Neural cell (in vitro differentiated cells): Measurements from ENCODE around the gene PTPRC. TPM values are rescaled to one million over a fixed set of nuclear protein-coding genes. Genes with fewer than 3 reads are reported as not detected.

ENCODE experiments used
- H2AFZ ChIP-seq: fragments of 200-600, 300-800 bp; sonication (generic), shearing (Covaris generic); 2 replicates; pipeline ENCODE4 v1.6.0; 2014; ENCODE audit warnings: low read depth, mild to moderate bottlenecking, antibody characterized with exemption, low read length, moderate library complexity
- H3F3A ChIP-seq: fragments of 200-600 bp; shearing (Covaris generic); 2 replicates; pipeline ENCODE4 v1.6.1; 2016; ENCODE audit warnings: mild to moderate bottlenecking, moderate library complexity, mixed read lengths, antibody characterized with exemption, low read length; ENCODE audit not compliant: insufficient read depth, poor library complexity, severe bottlenecking
- H3K27ac ChIP-seq: fragments of 200-600, 300-800 bp; sonication (generic), shearing (Covaris generic); 2 replicates; pipeline ENCODE4 v1.5.1; 2014; ENCODE audit warnings: mild to moderate bottlenecking, low read length, moderate library complexity
- H3K27me3 ChIP-seq: fragments of 300-800, 200-600 bp; sonication (generic), shearing (Covaris generic); 2 replicates; pipeline ENCODE4 v1.6.0; 2014; ENCODE audit warnings: mild to moderate bottlenecking, low read depth, low read length, moderate library complexity; ENCODE audit not compliant: insufficient read depth
- H3K36me3 ChIP-seq: fragments of 300-800, 200-600 bp; sonication (generic), shearing (Covaris generic); 2 replicates; pipeline ENCODE4 v1.5.1; 2014; ENCODE audit warnings: mild to moderate bottlenecking, antibody characterized with exemption, low read length, moderate library complexity; ENCODE audit not compliant: insufficient read depth
- H3K4me2 ChIP-seq: fragments of 300-800, 200-600 bp; sonication (generic), shearing (Covaris generic); 2 replicates; pipeline ENCODE4 v1.6.0; 2014; ENCODE audit warnings: mild to moderate bottlenecking, low read length
- H3K4me3 ChIP-seq: fragments of 300-800, 200-600 bp; sonication (generic), shearing (Covaris generic); 2 replicates; pipeline ENCODE4 v1.5.1; 2014; ENCODE audit warnings: mild to moderate bottlenecking, low read length, moderate library complexity
- H3K79me2 ChIP-seq: fragments of 200-600 bp; shearing (Covaris generic); replicated peaks from 2 replicates; pipeline ENCODE4 v1.6.0; 2014; ENCODE audit warnings: mild to moderate bottlenecking, low read length, moderate library complexity; ENCODE audit not compliant: insufficient read depth
- H3K9ac ChIP-seq: fragments of 300-800, 200-600 bp; sonication (generic), shearing (Covaris generic); 2 replicates; pipeline ENCODE4 v1.6.1; 2016; ENCODE audit warnings: mild to moderate bottlenecking, low read length, mixed read lengths
- H3K9me2 ChIP-seq: fragments of 200-600 bp; shearing (Covaris generic); 2 replicates; pipeline ENCODE4 v1.6.1; 2016; ENCODE audit warnings: mild to moderate bottlenecking, low read length, mixed read lengths; ENCODE audit not compliant: insufficient read depth
- H3K9me3 ChIP-seq: fragments of 200-600, 300-800 bp; sonication (generic), shearing (Covaris generic); 2 replicates; pipeline ENCODE4 v1.6.1; 2016; ENCODE audit warnings: mild to moderate bottlenecking, mixed run types, low read length, moderate library complexity, mixed read lengths
- H4K20me1 ChIP-seq: fragments of 200-600 bp; shearing (Covaris generic); 2 replicates; pipeline ENCODE4 v1.6.1; 2016; ENCODE audit warnings: mild to moderate bottlenecking, mixed run types; ENCODE audit not compliant: insufficient read depth
- EP300 ChIP-seq: fragments of 450-650 bp; conservative IDR thresholded peaks from 2 replicates; pipeline ENCODE4 v1.6.1; 2014; ENCODE audit warnings: antibody characterized with exemption, mild to moderate bottlenecking, moderate library complexity; ENCODE audit not compliant: poor library complexity, severe bottlenecking
- EZH2 ChIP-seq: fragments of 200-600, 300-800 bp; shearing (Covaris generic), sonication (generic); IDR thresholded peaks from 2 replicates; pipeline ENCODE4 v1.6.1; 2014; ENCODE audit warnings: antibody characterized with exemption, low read length, borderline replicate concordance, mild to moderate bottlenecking; ENCODE audit not compliant: insufficient read depth, poor library complexity, severe bottlenecking
- MXI1 ChIP-seq: fragments of 450-650 bp; conservative IDR thresholded peaks from 2 replicates; pipeline ENCODE4 v1.6.1; 2014; ENCODE audit warnings: antibody characterized with exemption, mild to moderate bottlenecking; ENCODE audit not compliant: poor library complexity, severe bottlenecking
- POLR2AphosphoS5 ChIP-seq: IDR thresholded peaks from 2 replicates; pipeline ENCODE4 v1.6.1; 2012
- RAD21 ChIP-seq: fragments of 450-650 bp; conservative IDR thresholded peaks from 2 replicates; pipeline ENCODE4 v1.6.1; 2014; ENCODE audit warnings: antibody characterized with exemption, mild to moderate bottlenecking, moderate library complexity
- REST ChIP-seq: IDR thresholded peaks from 2 replicates; pipeline ENCODE4 v1.6.1; 2012; ENCODE audit warnings: borderline replicate concordance
- SMC3 ChIP-seq: fragments of 450-650 bp; conservative IDR thresholded peaks from 2 replicates; pipeline ENCODE4 v1.6.1; 2014; ENCODE audit warnings: antibody characterized with exemption, mild to moderate bottlenecking, moderate library complexity; ENCODE audit not compliant: poor library complexity
- TAF1 ChIP-seq: IDR thresholded peaks from 2 replicates; pipeline ENCODE4 v1.6.1; 2012; ENCODE audit warnings: low read depth
- polyA plus RNA-seq: library from polyadenylated mRNA; depleted of rRNA; stranded (reverse); fragments of >200 nt; gene quantifications from 2 replicates; pipeline ENCODE4 v1.2.3, GENCODE V29; 2014
- TF ChIP-seq, protein P1 (sequence below): fragments of 450-650 bp; IDR thresholded peaks from 2 replicates; pipeline ENCODE4 v1.5.1; 2014; ENCODE audit warnings: antibody characterized with exemption, mild to moderate bottlenecking, moderate library complexity; ENCODE audit not compliant: poor library complexity, severe bottlenecking

Gene PTPRC
- polyA plus RNA-seq, 1 donor from 2014 or later = 0.12 TPM

GRCh38 chr1:198648592-198648991 is 9.8 kb downstream of the PTPRC start:
- Histone ChIP-seq H2AFZ (no peak overlapping the region), H3K4me2 (no peak overlapping the region), H3K27me3 (no peaks in the 10 kb centered on the region), H3K9ac (no peak overlapping the region), H3K27ac (no peak overlapping the region), H3K4me3 (no peak overlapping the region), H4K20me1 (no peaks in the 10 kb centered on the region), H3K79me2 (no peaks in the 10 kb centered on the region), H3K9me3 (no peaks in the 10 kb centered on the region), H3K9me2 (no peaks in the 10 kb centered on the region), H3F3A (no peaks in the 10 kb centered on the region), H3K36me3 (no peaks in the 10 kb centered on the region)
- TF ChIP-seq RAD21 (no peak), EZH2 (no peak), TAF1 (no peak), SMC3 (no peak), MXI1 (no peak), EP300 (no peak), POLR2AphosphoS5 (no peak), REST (no peak)
- TF ChIP-seq, protein P1, sequence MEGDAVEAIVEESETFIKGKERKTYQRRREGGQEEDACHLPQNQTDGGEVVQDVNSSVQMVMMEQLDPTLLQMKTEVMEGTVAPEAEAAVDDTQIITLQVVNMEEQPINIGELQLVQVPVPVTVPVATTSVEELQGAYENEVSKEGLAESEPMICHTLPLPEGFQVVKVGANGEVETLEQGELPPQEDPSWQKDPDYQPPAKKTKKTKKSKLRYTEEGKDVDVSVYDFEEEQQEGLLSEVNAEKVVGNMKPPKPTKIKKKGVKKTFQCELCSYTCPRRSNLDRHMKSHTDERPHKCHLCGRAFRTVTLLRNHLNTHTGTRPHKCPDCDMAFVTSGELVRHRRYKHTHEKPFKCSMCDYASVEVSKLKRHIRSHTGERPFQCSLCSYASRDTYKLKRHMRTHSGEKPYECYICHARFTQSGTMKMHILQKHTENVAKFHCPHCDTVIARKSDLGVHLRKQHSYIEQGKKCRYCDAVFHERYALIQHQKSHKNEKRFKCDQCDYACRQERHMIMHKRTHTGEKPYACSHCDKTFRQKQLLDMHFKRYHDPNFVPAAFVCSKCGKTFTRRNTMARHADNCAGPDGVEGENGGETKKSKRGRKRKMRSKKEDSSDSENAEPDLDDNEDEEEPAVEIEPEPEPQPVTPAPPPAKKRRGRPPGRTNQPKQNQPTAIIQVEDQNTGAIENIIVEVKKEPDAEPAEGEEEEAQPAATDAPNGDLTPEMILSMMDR = no peak

DNA sequence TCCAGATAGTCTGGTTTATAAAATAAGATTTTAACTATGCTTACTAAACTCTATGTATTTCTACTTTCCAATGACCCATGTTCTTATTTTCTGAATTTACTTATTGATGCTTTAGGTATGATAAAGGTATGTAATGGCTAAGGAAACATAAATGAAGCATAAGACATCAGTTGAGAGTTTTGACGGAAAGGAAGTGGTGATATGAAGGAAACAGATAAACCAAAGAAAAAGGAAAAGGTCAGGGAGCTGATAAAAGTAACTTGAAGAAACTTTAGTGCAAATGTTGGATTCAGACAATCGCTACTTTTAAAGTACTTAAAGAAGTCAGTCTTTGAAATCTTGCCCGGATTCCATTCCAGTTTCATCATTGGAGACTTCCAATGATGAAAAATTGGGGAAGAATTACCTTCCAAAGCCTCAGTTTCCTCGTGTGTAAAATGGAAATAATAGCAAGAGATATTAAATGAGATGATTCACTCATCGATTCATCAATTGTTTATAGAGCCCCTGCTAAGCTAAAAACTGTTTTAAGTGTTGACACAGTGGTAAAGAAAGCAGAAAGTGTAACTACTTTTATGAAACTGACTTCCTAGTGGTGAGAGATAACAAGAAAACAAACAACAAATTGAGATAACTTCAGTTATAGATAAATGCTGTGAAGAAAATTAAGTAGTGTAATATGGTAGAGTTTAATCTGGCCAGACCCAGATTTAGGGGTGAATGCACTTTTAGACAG is 10.6 kb downstream of the PTPRC start:
- no peak overlapping the region for H3K4me3 ChIP-seq

More for the DNA sequence above, 10.6 kb downstream of the PTPRC start:
- Histone ChIP-seq H3K9ac (no peak overlapping the region), H3K27ac (no peak overlapping the region), H4K20me1 (no peaks in the 10 kb centered on the region), H3K36me3 (no peaks in the 10 kb centered on the region), H3K9me2 (no peaks in the 10 kb centered on the region), H3K4me2 (no peak overlapping the region), H3F3A (no peaks in the 10 kb centered on the region), H3K9me3 (no peaks in the 10 kb centered on the region), H3K27me3 (no peaks in the 10 kb centered on the region), H3K79me2 (no peaks in the 10 kb centered on the region), H2AFZ (no peak overlapping the region)
- TF ChIP-seq POLR2AphosphoS5 (no peak), MXI1 (no peak), EZH2 (no peak), REST (no peak), SMC3 (no peak), TAF1 (no peak)
- TF ChIP-seq, protein P1 = no peak
